ENCODE measurements around the gene CYP2B6.
"Not testable (repeated sequence)": the region's sequence is repeated elsewhere in the genome, so short reads cannot be mapped to it uniquely, and the experiment has no call there.

- TF ChIP-seq POLR2A, CTCF (IDR thresholded peaks at IDR 0.05): not testable (repeated sequence)
Observed at GRCh38 chr19:40968065-40968464, 23.0 kb upstream of the CYP2B6 start.
